ENCODE data around the gene IGFLR1.

The IGFLR1 gene, protein sequence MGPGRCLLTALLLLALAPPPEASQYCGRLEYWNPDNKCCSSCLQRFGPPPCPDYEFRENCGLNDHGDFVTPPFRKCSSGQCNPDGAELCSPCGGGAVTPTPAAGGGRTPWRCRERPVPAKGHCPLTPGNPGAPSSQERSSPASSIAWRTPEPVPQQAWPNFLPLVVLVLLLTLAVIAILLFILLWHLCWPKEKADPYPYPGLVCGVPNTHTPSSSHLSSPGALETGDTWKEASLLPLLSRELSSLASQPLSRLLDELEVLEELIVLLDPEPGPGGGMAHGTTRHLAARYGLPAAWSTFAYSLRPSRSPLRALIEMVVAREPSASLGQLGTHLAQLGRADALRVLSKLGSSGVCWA

GRCh38 chr19:35742121-35742724 lies at the start of gene IGFLR1:
Gene IGFLR1, minus strand, starts transcription at chr19:35742452. Its CDS starts 1,272 bp downstream, at chr19:35741180.
- DNase-seq: peak; percentile 82

DNA sequence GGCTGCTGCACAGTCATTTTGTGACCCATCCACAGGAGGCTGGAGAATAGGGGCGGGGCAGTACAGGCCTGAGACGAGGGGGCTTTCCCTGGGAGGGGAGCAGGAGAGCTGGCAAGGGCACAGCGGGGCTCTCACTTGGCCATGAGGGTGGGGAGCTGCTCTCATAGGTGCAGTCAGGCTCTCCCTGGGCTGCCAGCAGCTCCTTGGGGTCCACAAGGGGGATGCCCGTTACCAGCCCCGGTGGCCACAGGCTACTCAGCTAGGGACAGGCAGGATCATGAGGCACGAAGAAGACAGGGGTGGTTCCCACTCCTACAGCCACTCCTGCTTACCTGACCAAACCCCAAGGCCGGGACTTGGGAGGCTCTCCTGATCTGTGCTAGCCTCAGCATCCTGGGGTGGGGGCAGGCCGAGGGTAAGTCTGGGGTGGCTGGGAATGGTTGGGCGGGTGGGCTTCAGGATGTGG lies 49.6 kb upstream of the IGFLR1 start:
- no peak for DNase-seq

DNA sequence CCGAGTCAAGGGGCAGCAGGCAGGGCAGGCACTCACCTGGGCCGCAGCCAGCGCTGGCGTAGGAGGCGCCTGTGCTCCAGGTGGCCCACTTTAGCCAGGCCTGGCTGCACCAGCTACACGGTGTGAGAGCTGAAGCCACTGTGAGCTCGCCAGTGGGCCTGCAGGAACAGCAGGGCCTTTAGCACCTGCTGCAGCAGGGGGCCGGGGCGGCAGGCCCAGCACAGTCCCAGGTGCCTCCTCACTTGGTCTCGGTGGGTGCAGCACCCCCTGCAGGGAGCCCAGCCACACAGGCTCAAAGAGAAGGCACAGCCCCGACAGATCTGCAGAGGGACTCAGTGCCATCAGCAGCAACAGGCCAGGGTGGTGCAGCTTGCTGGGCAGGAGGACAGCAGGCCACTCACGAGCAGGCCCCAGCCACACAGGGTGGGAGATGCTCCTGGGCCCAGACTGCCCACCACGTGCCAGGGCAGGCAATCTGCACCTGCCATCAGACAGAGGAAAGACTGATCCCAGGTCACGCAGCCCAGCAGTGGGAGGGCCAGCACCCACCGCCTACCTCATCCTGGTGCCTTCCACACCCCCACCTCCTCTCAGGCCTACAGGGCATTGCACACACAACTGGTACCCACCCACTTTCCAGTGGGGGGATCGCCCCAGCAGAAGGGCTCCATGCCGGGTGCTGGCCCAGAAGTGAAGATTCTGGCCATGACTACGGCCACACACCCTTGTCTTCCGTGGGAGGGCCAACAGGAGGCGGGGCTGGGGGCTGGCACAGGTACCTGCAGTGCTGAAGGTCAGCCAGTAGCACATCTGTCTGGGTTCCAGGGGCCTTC lies 48.9 kb upstream of the IGFLR1 start:
- DNase-seq: peak; percentile 32

DNA sequence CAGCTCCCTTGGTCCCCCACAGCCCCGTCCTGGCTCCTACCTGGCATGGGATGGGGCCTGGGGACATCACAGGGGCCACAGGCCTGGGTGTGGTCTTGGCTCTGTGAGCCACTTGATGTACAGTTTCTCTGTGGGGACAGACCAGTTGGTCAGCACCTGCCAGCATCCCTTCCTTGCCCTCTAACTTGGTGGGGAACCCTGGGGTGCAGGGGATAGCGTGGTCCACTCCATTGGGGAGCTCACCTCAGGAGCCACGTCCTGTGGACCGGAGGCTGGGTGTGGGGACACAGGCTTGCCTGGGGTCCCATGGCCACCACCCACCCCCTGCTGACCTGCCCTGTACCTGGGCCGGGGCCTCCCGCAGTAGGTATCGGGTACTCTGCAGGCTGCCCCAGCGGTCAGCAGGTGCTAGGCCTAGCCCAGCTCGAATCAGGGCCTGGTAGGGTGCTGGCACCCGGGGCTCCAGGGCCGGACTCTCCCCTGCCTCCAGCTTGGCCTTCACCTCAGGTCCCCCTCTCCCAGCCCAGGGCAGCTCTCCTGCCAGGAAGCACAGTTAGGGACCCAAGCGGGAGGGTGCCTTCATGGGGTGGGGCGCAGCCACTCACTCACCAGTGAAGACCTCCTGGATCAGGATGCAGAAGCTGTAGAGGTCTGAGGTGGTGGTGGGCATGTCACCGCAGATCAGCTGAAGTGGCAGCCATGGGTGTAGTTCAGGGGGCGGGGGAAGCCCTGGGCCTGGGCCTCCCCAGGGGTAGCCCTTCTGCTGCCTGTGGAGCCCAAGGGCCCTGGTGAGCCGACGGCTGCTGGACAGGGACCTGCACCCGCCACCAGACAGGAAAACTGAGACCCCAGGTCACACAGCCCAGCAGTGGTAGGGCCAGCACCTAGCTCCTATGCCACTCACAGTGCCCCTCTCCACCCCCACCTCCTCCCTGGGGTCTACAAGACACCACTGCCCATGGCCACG lies 48.0 kb upstream of the IGFLR1 start:
- DNase-seq: no peak

GRCh38 chr19:35789195-35789977 lies 47.1 kb upstream of the IGFLR1 start:
- DNase-seq: no peak

- DNase-seq: no peak
Observed at GRCh38 chr19:35788205-35788960, 46.1 kb upstream of the IGFLR1 start.

- no peak for DNase-seq
Observed at GRCh38 chr19:35787227-35787799, 45.1 kb upstream of the IGFLR1 start.

DNA sequence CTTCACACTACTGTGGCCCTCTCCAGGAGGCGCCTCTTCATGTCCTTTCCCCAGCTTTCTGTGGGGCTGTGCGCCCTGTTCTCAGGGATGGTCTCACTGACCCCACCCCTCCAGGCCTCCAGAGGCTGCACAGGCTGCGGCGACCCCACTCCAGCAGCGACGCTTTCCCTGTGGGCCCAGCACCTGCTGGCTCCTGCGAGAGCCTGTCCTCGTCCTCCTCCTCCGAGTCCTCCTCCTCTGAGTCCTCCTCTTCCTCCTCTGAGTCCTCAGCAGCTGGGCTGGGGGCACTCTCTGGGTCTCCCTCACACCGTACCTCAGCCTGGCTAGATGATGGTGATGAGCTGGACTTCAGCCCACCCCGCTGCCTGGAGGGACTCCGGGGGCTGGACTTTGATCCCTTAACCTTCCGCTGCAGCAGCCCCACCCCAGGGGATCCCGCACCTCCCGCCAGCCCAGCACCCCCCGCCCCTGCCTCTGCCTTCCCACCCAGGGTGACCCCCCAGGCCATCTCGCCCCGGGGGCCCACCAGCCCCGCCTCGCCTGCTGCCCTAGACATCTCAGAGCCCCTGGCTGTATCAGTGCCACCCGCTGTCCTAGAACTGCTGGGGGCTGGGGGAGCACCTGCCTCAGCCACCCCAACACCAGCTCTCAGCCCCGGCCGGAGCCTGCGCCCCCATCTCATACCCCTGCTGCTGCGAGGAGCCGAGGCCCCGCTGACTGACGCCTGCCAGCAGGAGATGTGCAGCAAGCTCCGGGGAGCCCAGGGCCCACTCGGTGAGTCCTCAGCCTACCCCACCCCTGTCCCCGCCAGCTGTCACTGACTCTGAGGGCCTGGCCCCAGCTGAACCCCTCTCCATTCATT lies 44.3 kb upstream of the IGFLR1 start:
- no peak for DNase-seq

DNA sequence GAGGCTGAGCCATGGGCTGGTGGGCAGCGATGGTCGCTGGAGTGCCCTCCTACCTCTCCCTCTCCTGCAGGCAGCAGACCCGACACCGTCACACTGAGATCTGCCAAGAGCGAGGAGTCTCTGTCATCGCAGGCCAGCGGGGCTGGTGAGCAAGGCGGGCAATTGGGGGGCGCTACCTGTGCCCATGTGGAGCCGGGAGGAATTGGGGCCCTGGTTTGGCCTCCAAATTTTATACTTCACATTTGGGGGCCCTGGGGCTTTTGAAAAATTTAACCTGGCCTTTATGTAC lies 43.0 kb upstream of the IGFLR1 start:
- DNase-seq: no peak

GRCh38 chr19:35784503-35785338 lies 42.5 kb upstream of the IGFLR1 start:
- no peak for DNase-seq

DNA sequence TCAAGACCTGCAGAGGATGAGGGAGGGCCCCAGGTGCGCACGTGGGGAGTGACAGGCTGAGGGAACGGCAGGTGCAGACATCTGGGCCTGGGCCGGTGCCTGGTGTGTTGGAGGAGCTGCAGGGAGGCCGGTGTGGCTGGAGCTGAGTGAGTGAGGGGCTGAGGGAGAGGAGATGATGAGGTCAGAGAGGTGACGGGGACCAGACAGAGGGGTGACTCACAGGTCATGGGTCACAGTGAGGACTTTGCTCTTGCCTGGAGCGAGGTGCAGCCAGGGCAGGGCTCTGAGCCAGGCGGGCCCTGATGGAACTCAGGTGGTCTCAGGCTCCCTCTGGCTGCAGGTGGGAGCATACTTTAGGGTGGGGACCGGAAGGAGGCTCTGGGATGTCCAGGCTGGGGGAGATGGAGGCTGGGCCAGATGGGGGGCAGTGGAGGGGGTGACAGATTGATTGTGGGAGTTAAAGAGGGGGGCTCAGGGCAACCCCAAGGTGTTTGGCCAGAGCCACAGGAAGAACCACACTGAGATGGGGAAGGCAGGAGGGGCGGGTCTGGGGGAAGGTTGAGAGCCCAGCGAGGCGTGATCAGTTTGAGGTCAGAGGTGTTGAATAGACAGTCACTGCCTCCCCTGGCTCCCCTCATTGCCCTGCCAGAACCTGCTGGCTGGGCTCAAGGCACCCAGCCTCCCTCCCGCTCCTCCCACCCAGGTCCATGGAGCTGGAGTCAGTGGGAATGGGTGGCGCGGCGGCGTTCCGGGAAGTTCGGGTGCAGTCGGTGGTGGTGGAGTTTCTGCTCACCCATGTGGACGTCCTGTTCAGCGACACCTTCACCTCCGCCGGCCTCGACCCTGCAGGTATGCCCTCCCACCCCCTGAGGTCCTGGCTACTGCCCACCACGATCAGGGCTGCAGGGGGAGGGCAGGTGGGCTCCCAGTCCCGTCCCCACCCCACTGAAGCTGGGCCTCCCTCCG lies 41.5 kb upstream of the IGFLR1 start:
- no peak for DNase-seq

DNA sequence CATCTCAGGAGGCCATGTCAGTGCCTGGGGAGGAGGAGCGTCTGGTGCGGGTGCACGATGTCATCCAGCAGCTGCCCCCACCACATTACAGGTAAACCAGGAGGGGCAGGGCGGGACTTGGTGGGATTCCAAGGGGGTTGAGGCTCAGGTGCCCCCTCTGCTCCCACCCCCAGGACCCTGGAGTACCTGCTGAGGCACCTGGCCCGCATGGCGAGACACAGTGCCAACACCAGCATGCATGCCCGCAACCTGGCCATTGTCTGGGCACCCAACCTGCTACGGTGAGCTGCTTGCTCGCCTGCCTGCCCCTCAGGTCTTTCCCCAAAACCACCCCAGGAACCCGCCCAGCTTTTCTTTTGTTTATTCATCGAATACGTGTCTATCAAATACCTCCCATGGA lies 40.3 kb upstream of the IGFLR1 start:
- DNase-seq: no peak

- no peak for DNase-seq
Observed at GRCh38 chr19:35781650-35782049, 39.4 kb upstream of the IGFLR1 start.

DNA sequence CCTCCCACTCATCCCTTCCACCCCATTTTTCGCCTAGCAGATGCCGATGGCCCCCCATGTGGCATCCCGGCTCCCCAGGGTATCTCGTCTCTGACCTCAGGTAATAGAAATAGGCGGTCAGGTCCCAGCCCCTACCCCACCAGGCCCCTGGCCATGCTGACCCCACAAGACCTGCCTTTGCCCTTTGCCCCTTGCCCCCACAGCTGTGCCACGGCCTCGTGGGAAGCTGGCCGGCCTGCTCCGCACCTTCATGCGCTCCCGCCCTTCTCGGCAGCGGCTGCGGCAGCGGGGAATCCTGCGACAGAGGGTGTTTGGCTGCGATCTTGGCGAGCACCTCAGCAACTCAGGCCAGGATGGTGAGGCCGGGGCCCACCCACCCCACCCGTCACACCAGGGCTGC lies 38.5 kb upstream of the IGFLR1 start:
- DNase-seq: no peak

GRCh38 chr19:35780058-35780457 lies 37.8 kb upstream of the IGFLR1 start:
- DNase-seq: no peak

DNA sequence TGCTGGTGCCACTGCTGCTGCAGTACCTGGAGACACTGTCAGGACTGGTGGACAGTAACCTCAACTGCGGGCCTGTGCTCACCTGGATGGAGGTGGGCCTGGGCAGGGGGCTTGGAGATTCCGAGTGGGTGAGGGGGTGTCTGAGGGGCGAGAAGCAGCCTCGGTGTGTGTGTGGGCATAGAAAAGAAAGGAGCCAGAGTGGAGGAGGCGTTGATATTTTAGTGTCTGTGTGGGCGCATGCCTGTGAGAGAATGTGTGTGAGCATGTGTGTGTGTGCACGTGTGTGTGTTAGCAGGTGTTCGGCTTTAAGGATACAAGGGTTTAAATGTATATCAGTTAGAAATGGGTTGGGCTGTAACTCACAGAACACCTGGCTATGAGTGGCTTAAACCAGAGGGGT lies 36.8 kb upstream of the IGFLR1 start:
- no peak for DNase-seq

- DNase-seq: no peak
Observed at GRCh38 chr19:35777961-35778360, 35.7 kb upstream of the IGFLR1 start.
